Stimulated activated CD4-positive, alpha-beta T cell treated with anti-CD3 and anti-CD28 coated beads, Interleukin-15, amount 100 ng/mL, for 48 hours (primary cell): Measurements from ENCODE around the gene GLUL.

ENCODE experiments used
- DNase-seq, 2 donors: peaks; one replicate each; pipeline ENCODE4 v3.0.0-alpha.2; 2020; ENCODE audit warnings: low read depth in 2 of 2

GLUL gene

DNA sequence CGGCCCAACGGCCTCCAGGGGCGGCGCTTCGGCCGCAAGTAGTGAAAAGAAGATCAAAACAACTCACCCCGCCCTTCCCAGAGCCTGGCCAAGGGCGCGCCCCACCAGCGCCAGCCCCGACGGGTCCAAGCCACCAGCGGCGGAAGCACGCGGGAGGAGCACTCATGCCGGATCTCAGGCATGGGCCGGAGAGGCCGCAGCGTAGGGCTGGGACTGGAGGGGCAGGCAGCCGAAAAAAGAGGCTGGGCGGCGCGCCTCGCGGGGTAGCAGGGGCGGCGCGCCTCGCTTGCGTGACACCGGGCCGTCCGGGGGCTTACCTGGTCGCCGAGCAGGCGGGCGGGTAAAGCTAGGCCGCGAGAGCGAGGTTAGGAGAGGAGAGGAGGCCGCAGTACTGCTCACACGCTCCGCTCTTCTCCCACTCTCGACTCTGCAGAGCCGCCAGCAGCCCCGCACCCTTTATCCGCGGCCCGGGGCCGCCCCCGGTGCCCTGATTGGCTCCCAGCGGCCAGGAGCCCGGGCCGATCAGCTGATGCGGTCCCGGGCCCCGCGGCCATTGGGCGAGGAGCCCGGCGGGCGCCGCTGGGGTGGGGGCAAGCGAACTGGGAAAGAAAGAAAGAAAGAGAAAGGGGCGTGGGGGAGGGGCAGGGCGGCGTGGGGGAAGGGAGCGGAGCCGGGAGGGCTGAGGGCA is at the start of gene GLUL:
GLUL (minus strand) TSS at position 429 of the 688 bp plus-strand sequence. CDS start 3,053 bp downstream, outside the sequence.
- peak; percentile 37 to 51 for DNase-seq

DNA sequence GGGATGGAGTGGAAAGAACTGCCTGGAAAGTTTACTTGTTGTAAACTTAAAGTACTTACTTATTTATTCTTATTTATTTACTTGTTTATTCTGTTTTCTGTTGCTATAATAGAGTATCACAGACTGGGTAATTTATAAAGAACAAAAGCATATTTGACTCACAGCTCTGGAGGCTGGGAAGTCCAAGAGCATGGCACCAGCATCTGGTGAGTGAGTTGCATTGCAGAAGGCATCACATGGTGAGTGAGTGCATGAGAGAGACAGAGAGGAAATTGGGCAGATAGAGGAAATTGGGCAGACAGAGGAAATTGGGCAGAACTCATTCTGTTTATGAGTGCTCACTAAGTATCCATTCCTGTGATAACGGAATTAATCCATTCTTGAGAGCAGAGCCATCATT is 46.7 kb upstream of the GLUL start:
- no peak for DNase-seq

DNA sequence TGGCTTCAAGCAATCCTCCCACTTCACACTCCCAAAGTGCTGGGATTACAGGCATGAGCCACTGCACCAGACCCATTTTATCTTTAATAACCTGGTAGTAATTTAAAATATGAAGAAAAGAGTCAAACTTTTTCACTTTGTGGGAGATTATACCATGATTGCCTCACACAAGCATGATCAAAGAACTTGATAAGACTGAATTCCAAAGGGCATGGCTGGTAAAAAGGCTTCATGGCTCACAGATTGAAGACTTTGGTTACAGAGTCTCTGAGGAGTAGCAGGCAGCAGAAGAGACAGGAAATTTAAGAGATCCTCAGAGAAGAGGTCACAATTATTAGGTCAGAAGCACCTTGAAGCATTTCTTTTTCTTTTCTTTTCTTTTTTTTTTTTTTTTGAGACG is 42.0 kb upstream of the GLUL start:
- DNase-seq, result no peak

DNA sequence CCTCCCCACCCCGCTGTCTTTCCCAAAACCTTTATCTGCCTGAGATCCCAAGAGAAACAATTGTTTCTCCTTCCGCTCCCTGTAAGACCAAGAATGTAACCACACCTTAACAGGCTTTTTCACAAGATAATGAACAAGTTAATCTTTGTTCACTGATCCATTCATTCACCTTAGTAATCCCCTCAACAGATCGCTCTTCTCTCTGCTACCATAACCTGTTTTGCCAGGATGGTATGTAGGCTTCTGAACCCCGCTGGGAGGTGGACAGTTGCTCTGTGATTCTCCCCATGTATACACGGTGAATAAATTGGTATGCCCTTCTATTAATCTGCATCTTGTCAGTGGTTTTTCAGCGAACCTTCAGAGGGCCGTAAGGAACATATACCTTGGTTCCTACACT is 39.7 kb upstream of the GLUL start:
- no peak for DNase-seq

DNA sequence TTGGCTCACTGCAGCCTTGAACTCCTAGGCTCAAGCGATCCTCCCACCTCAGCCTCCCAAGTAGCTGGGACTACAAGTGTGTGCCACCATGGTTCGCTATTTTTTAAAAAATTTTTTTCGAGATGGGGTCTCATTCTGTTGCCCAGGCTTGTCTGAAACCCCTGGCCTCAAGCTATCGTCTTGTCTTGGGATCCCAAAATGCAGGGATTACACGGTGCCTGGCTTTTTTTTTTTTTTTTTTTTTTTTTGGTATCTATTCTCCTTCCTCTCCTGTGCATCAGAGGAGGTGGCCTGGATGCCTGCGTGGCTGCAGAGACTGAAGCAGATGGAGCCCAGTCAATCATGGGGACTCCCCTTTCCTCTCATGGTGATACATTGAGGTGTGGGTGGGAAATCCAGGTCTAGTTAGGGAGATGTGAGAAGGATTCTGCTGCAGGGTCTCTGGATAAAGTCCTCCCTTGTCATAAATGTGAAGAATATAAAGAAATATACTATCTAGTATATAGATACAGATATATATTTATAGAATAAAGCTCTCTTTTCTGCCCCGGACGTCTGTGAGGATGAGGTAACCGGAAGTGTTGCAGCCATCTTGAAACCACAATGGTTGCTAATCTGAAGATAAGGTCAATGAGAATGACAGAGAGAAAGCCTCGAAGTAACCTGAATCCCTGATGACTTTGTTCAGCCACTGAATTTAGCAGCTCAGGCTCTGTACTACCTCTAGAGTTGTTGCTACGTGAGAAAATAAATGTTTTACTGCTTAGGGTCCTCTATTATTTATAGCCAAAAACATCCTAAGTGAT is 38.9 kb upstream of the GLUL start:
- DNase-seq, result peak; percentile 12 to 36

DNA sequence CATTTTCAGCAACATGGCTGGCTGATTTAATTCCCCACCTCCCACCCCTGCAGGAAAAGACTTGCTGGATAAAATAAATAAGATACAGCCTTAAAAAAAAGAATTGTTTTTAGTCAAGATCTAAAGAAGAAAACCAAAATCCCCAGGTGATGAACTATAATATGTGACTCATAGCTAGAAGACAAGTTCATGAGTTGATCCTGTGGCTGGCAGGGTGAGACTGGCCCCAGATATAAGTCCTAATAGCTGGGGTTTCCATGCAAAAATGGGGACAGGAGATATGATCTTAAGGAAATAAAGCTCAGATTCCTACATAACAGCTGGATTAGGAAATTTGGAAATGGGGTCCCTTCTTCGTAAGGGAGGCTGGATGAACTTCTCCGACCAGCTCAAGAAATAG is 36.5 kb upstream of the GLUL start:
- no peak for DNase-seq

DNA sequence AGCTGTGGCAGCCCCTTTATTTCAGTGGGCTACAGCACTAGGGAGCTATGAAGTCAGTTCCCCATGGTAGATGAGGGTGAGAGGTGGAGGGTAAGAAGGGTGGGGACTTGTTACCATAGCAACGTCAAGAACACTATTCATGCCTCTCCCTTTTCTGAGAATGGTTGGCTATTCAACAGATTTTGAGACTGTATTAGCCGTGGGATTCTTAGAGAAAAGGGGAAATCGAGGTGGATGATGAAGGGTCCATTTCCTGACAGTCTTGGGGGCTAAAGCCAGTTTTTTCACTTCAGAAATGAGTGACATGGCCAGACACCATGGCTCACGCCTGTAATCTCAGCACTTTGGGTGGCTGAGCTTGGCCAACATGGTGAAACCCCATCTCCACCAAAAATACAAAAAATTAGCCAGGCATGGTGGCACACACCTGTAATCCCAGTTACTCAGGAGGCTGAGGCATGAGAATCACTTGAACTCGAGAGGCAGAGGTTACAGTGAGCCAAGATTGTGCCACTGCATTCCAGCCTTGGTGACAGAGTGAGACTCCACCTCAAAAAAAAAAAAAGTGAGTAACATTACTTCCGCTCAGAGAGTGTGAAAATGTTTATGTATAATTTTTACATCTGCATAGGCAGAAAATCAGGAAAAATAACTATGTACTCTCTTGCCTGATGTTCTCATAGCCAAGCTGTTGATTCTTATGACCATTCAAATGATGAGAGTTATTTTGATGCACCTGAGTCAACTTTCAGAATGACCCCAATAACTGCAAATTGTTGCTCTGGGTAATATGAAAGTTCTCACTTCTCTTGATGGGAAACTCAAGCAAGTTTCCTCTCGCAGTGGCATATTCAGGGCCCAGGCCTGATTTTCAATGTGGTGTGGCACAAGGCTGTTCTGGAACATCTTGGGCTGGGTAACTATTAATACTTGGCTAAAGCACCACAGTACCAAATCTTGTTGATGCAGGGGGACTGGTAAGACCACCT is 35.1 kb upstream of the GLUL start:
- no peak for DNase-seq

DNA sequence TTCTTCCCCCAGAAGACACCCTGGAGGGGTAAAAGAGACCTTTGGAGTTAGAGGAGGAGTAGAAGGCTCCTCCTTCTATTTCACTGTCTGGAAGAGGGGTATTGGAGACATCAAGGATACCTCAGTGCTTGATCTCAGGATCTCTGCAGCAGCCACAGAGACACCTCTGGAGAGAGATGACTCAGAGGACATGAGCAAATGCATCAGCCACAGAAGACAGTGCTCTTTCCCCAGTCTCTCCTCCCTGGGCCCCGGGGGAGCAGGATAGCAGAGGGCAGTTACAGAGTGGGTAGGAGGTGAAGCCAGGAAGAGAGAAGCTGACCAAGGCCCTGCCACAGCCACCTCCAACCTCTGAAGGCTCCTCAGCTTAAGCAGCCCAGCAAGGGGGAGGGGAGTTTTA is 24.2 kb upstream of the GLUL start:
- DNase-seq, result no peak

DNA sequence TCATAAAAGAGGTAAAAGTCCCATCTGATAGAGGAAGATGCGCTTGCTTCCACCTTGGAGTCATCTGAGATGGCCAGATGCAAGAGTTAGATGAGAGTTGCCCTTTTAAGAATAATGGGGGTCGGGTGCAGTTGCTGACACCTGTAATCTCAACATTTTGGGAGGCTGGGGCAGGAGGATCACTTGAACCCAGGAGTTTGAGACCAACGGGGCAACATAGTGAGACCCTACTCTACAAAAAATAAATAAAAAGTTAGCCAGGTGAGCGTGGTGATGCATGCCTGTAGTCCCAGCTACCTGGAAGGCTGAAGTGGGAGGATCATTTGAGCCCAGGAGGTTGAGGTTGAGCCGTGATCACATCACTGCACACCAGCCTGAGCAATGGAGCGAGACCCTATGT is 22.4 kb upstream of the GLUL start:
- DNase-seq, result no peak

DNA sequence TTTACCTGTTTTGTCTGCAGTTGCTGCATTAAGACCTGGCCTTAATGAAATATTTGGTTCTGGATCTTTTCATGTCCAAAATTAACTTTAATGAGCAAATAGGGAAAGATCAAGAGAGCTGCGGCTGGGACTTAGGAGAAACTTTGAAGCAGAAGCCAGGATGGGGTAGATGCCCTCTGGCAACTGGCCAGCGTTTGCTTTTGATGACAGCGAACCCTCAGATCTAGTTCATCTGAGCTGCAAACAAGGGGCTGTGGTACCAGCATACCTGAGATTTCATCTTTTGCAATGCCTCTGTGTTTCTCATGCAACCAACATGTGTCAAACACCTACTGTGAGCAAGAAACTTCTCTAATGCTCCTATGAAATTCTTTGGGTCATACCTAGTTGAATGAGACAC is 21.9 kb upstream of the GLUL start:
- no peak for DNase-seq

DNA sequence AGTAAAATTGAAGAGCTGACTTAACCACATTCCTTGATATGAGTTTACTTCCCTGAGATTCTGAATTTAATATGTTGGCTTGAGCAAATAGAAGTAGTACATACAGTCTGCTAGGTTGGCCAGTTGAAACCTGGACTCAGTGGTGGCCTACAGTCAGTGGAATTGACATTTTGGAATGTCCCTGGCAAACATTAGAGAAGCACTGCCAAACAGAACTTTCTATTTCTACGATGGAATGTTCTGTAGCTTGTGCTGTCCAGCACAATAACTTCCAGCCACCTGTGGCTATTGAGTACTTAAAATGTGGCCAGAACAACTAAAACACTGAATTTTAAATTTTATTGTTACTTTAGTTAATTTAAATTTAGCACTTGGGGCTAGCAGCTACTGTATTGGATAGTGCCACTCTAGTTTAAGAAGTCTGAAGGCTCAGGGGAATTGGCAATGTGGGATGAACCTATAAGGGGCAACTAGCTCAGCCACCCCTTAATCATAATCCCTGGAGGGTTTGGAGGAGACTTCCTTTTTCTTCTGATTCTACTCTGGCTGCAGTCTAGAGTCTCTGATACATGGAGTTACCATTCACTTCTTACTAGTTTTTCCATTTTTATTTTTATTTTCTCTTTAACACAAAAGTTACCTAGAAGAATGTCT is 19.2 kb upstream of the GLUL start:
- DNase-seq, result no peak

DNA sequence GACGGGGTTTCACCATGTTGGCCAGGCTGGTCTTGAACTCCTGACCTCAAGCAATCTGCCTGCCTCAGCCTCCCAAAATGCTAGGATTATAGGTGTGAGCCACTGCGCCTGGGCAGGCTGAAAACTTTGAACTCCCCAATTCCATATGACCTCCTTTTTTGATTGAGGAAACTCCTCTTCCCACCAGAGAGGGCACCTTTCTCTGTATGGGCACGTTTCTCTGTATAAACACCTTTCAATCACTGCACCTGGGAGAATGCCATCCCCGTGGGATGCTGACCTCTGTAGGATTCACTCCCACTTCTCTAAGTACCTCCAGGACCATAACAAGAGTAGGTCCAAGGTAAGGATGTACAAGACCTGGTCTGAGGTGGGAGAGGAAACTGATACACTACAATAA is 18.5 kb upstream of the GLUL start:
- no peak for DNase-seq

DNA sequence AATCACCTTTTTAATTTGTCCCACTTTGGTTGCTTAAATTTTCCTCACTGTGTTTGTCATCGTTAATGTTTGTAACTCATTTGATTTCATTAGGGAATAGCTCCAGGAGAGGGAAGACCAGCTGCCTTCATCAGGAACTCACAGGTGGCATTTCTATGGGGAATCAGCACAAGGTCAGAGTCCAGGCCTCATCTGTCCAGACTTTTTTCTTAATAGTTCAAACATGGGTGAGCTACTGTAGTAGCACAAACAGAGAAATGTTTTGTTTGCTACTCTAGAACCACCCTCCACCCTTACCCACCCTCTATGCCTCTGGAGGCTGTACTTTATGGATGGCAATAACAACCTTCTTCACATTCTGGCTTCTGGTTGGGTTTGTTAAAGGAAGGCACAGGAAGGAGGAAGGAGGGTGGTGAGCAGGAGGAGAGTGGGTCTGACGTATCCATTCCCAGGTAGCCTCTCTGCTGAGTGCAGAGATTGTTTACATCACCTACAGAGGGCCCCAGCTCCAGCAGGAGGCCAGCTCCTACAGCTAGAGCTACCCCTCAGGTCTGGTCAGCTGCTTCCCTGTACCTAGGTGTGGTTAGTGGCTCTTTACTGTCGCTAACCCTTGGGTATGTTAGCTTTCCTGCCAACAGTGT is 17.0 kb upstream of the GLUL start:
- DNase-seq, result no peak

DNA sequence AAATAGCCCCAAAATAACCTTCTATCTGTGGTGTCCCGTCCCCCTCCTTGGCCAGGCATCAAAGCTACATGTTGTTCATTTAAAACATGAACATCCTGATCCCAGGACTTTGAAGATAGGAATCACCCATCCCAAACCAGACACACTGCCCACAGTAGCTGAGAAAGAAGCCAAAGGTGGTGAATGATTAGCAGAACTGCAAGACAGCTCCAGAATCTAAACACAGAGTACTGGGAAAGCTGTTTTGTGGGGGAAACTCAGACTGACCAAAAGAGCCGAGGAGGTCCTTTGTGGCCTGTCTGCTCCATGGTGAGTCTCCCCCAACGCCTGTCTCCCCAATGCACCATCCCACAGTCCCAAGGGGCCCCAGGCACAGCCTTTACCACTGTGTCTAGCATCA is 16.1 kb upstream of the GLUL start:
- no peak for DNase-seq

DNA sequence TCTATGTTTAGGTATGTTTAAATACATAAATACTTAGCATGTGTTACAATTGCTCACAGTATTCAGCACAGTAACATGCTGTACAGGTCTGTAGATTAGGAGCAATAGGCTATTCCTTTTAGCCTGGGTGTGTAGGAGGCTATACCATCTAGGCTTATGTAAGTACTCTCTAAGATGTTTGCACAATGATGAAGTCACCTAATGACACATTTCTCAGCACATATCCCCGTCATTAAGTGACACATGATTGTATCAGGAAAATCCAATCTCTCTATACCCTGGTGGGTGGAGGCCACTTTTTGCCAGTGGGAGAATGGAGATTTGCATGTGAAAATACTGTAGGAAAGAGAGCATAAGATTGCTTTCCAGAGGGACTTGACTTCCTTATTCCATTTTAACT is 14.4 kb upstream of the GLUL start:
- DNase-seq, result no peak

DNA sequence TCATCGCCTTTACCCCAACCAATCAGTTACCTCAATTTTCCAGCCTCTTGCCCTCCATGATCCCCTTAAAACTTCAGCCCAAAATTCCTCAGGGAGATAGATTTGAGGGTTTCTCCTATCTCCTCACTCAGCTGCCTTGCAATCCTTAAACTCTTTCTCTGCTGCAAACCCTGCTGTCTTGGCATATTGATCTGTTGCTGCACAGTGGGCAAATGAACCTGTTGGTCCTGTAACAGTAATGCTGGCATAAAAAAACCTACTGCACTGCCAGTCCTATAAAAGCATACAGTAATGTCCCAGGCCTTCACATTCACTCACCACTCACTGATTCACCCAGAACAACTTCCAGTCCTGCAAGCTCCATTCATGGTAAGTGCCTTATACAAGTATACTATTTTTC is 14.0 kb upstream of the GLUL start:
- DNase-seq, result no peak

DNA sequence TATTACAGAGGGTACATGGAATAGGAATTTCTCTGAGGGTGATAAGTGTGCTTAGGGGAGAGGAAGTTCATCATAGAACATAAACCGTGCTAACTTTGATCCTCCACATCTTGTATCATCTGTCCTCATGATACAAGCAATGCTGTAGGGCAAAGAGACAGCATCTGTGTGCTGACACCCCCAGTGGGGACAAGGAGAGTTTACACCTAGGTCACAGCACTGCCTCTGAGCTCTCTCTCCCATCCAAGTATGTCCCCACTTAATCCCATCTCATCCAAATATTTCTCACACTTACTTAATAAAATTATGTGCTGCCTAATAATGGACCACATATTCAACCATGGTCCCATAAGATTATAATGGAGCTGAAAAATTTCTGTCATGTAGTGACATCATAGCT is 13.2 kb upstream of the GLUL start:
- DNase-seq, result no peak

DNA sequence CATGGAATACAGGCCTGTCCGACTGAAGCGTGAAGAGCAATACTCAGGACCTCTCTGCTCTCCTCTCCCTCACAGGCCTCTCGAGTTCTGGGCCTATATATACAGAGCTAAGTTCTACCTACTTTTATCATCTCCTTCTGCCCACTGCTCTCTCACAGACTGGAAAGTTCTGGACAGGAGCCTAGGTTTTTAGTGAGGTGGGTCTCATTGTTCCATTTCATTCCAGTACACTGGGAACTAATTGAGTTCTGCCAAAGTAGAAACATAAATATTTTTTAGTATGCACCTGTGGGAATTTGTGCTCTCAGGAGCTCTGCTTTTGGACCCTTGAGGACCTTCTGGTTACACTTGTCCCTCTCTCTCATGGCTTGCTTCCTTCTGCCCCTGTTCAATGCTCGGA is 9.0 kb upstream of the GLUL start, which contains the start of gene TEDDM1:
TEDDM1 (minus strand) TSS at position 101 of the 400 bp plus-strand sequence. CDS start 182 bp downstream, outside the sequence.
- no peak for DNase-seq

DNA sequence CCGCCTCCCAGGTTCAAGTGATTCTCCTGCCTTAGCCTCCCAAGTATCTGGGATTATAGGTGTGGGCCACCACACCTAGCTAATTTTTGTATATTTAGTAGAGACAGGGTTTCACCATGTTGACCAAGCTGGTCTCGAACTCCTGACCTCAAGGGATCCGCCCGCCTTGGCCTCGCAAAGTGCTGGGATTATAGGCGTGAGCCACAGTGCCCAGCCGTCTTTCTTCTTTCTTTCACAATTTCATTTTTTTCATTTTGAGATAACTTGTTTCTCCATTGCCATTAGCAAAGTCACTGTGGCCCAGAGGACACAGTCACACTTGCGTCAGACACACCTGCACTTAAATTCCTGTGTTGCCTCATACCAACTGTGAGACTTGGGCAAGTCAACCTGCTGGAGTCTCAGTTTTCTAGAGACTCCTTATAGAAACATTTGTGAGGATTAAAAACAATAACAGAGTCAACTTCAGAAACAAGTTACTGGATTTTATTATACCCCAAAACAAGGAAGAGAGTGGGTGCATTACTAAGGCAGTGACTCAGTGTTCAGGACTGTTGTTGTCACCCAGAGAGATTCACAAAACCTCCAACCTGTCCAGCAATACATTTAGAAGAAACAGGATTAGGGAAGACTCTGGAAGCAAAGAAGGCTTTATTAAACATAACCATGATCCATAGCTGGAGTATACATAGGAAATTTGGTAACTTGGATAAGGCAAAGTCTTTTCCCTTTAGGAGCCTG is 6.2 kb upstream of the GLUL start:
- no peak for DNase-seq

DNA sequence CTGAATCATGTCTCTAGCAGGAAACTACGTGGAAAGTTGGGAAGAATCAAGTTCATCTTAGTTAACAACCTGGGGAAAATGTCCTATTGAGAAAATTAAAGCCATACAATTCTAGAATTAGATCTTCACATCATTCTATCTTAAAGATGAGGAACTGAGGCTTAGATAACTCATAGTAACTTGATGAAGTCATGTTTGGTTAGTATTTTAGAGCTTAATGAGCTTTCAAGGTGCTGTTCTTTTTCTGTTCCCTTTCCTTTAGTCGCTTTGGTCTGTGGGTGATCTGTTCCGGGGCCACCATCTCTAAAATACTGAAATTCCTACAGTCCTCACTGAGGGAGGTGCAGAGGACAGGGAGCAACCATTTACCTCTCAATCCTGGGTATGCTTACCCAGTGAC is 4.3 kb upstream of the GLUL start:
- no peak for DNase-seq
